ENCODE data around the gene ARL6IP6.
"Not testable (repeated sequence)": the region's sequence is repeated elsewhere in the genome, so short reads cannot be mapped to it uniquely, and the experiment has no call there.

The ARL6IP6 gene

DNA sequence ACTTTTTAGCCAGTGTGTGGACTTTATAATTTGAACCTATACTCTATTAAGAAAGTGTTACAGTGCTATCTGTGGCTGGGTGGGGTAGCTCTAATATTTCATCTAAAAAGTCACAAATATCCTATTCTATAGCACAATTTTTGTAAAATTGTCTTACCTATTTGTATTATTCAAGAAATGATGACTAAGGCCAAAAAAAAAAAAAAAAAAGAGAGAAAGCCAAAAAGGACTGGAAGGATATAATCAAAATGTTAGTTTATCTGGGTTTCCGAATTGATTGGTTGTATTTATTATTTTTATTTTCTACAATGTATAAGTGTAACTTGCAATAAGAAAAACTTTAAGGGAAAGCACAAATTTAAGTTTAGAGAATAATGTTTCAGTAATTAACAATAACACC lies 5.5 kb downstream of the ARL6IP6 start:
- DNase-seq (ENCODE audit: low spot score) = no peak

DNA sequence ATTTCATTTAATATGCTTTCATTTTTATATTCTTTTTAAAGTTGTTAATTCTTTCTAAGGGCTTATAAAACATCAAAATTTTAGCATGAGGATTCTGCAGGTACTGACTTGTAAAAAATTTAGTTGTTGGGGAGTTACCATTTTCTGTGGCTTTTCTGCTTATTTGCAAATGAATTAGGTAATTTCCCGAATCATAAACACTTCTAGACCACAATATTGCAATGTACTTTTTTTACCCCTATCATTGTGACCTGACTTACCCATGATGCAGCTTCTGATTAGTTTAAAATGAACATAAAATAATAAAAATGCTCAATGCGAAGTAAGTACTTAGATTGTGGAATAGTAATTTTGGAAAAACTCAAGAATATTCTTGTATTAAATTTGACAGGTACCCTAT lies 11.4 kb downstream of the ARL6IP6 start:
- DNase-seq (ENCODE audit: low spot score) = no peak

DNA sequence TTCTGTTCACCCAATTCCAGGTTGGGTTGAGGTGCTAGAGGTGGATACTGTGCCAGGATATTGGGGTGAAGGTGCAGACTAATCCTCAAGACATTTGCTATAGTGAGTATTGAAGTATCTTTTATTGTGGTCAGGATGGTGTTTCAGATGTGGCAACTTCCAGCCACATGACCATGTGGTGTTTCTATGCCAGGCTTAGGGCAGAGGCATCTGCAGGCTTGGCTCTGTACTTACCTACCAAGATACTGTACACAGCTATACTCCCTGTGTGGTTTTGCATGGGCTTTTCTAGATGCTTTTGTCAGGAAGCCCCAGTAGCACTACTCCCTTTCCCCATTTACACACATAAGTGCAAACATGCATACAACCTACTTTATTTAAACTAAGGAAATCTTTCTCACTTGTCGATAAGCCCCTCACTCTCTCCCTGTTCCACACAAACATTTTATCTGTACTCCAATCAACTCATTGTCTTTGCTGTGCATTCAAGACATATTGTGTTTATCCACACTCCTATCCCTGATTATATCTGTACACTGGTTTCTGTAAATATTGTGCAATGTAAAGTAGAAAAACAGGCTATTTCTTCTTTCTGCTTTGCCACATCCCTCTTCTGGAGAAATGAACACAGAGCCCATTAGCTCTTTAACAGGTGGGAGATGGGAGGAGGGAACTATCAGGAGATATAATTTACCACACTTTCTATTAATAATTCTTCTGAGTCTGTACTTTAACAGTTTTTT lies 12.3 kb downstream of the ARL6IP6 start:
- DNase-seq (ENCODE audit: low spot score) = no peak

DNA sequence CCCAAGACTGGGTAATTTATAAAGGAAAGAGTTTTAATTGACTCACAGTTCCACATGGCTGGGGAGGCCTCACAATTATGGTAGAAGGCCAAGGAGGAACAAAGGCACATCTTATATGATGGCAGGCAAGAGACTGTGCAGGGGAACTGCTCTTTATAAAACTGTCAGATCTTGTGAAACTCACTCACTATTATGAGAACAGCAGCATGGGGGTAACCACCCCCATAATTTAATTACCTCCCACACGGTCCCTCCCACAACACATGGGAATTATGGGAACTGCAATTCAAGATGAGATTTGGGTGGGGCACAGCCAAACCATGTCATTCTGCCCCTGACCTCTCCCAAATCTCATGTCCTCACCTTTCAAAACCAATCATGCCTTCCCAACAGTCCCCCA lies 19.1 kb downstream of the ARL6IP6 start:
- DNase-seq (ENCODE audit: low spot score) = not testable (repeated sequence)

DNA sequence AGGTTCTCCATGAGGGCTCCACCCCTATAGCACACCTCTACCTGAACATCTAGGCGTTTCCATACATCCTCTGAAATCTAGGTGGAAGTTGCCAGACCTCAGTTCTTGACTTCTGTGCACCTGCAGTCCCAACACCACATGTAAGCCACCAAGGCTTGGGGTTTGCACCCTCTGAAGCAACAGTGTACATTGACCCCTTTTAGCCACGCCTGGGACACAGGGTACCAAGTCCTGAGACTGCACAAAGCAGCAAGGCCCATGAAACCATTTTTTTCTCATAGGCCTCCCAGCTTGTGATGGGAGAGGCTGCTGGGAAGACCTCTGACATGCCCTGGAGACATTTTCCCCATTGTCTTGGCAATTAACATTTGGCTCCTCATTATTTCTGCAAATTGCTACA lies 20.0 kb downstream of the ARL6IP6 start:
- no peak for DNase-seq (ENCODE audit: low spot score)

DNA sequence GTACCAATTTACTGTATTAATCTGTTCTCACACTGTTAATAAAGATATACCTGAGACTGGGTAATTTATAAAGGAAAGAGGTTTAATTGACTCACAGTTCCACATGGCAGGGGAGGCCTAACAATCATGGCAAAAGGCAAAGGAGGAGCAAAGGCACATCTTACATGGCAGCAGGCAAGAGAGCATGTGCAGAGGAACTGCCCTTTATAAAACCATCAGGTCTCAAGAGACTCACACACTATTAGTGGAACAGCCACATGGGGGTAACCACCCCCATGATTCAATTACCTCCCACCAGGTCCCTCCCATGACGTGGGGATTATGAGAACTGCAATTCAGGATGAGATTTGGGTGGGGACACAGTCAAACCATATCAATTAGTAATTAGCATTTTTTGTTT lies 21.3 kb downstream of the ARL6IP6 start:
- not testable (repeated sequence) for DNase-seq (ENCODE audit: low spot score)

DNA sequence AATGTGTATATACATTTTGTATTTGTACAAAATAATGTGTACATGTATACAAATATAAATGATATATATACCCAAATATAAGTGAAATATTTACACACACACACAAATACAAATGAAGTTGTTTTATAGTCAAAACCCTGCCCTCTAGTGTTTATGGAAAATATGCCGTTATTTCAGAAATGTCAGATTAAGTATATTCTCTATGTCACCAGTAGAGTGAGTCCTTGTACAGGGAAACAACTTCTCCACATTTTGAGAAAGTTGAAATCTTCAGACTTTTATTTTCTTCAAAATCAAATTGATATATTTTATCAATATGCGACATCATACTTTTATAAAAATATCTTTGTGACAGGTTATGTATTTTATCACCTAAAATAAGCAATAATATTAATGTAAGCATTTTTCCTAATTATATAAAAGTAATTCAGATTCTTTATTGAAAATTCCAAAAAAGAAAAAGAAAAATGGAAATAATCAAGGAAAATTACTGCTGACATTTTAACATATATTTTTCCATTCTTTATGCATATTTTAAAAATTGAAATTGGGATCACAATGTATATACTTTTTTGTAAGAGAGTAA lies 22.4 kb downstream of the ARL6IP6 start:
- peak; percentile 73 for DNase-seq (ENCODE audit: low spot score)

DNA sequence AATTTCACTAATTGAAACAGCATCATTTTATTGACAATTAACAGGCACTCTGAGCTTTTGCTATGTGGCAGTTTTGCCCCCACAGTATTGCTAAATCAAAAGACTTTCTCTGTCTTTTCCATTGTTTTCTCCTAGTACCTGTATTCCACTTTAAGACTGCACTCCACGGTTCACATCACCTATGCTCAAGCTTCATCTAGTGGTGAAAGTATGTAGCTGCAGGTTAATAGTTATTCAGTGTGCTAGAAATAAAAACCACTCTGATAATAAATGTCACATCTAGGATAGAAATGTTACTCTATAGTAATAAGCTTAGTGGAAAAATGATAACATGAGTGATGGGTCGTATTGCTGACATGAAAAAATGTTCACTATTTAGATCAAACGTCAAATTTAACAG lies 24.6 kb downstream of the ARL6IP6 start:
- DNase-seq (ENCODE audit: low spot score) = peak; percentile 12

DNA sequence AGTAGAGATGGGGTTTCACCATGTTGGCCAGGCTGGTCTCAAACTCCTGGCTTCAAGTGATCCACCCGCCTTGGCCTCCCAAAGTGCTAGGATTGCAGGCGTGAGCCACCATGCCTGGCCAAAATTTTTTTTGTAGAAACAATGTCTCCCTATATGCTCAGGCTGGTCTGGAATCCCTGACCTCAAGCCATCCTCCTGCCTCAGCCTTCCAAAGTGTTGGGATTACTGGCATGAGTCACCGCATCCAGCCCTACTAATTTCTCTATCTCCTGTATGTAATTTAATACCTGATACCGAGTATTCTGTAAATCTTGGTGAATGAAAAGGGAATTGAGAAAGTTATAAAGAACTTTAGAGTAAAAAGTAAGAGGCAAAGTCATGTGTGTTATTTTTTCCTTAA lies 29.3 kb downstream of the ARL6IP6 start:
- not testable (repeated sequence) for DNase-seq (ENCODE audit: low spot score)

DNA sequence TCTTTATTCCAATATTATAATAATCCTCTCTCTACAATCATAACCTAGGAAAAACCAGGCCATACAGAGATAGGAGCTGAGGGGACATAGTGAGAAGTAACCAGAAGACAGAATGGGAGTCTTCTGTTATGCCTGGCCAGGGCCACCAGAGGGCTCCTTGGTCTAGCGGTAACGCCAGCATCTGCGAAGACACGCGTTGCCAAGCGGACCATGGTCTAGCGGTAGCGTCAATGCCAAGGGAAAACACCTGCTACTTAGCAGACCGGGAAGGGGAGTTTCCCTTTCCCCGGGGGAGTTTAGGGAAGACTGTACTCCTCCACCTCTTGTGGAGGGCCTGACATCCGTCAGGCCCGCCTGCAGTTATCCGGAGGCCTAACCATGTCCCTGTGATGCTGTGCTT lies 36.6 kb downstream of the ARL6IP6 start:
- no peak for DNase-seq (ENCODE audit: low spot score)

DNA sequence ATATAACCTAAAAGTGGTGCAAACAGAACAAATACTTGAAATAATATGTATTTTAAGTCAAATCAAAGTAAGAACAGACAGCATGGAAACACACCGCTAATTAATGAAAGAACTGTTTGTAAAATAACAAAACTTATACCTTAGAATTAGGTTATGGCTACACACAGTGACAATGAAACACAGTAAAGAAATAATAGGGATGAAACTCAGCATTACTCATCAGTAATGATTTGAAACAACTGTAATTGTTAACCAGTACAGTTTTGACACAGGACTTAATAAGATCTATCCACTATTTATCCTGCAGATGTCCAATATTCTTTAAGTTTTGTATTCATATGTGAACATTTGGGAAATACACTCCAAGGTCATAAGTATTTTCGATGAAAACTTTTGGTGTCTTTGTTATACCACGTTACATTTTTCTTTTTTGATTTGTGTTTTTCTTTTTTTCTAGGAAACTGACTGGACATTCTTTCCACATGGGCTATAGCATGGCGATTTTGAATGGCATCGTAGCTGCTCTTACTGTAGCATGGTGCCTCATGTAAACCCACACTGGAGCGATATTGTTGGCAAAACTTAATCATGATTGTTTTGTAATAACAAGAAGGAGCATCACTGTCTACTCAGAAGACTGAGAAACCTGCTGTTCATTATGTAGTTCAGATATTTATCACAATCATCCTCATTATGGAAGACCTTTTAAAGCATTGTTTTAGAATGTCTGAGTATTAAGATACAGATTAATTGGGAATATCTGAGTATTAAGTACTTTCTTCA lies 41.1 kb downstream of the ARL6IP6 start:
- no peak for DNase-seq (ENCODE audit: low spot score)

DNA sequence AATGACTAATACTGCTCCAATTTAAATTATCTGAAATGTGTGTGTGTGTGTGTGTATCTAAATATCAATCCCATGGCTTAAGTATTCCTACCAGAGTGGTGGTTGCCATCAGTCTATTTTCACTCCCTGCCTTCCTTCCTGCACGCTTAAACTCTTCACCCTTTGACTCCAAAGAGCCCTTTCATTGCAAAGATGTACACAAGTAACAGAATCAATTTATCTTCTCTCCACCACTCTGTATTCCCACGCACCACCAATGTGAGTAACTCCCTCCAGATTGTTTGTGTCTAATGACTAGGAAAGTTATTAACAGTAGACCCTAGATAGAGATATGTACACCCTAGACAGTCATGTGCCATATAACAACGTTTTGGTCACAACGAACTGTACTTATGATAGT lies 42.8 kb downstream of the ARL6IP6 start:
- DNase-seq (ENCODE audit: low spot score) = no peak

DNA sequence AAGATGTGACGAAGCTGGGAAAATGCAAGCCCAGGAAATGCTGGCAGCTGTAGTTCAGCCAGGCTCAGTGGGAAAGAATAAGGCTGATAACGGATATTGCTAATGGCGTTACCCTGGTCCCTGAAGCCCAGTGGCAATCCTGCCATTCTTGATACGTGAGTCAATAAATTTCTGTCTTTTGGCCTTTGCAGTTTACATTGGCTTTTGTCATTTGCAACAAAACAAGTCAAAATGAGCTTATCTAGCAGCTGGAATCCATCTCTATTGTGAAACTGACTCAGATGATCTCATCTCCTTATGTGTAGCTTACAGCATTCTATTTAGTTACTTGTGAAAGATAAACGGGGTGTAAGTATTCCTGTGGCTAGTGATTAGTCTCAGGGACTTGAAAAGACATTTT lies 43.8 kb downstream of the ARL6IP6 start:
- DNase-seq (ENCODE audit: low spot score) = no peak

DNA sequence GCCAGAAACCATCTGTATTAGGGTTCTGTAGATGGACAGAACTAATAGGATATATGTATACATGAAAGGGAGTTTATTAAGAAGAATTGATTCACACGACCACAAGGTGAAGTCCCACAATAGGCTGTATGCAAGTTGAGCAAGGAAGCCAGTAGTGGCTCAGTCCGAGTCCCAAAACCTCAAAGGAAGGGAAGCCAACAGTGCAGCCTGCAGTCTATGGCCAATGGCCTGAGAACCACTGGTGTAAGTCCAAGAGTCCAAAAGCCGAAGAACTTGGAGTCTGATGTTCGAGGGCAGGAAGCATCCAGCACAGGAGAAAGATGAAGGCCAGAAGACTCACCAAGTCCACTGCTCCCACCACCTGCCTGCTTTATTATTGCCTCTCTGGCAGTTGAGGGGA lies 44.8 kb downstream of the ARL6IP6 start:
- not testable (repeated sequence) for DNase-seq (ENCODE audit: low spot score)

DNA sequence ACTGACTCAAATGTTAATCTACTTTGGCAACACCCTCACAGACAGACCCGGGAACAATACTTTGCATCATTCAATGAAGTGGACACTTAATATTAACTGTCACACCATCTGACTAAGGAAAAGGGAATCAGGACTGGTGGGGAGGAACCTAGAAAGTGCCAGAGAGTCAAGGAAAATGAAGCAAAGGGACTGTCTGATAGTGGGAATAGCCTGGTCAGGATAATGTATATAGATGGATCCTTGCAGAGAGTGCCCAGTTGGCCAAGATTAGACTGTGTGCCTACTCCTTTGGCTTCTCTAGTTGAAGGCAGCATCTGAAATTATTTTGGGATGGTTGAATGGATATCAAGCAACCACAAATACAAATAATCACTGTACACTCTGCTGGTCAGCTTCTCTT lies 45.2 kb downstream of the ARL6IP6 start:
- no peak for DNase-seq (ENCODE audit: low spot score)

DNA sequence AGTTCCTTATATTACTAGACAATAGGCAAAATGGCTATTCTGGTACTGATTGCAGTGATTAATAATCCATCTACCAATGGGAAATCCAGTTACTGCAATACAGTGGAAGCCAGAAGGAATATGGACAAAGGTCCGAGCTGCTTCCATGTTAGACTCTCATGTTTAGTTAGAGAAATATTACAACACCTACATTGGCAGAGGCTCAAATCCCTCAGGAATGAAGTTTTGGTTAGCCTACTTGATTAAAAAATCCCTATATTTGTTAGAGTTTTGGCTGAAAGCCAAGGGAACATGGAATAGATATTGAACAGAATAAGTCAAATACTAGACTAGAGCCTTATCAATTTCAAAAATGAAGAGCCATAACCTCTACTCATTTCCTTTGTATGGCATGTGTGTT lies 48.5 kb downstream of the ARL6IP6 start:
- DNase-seq (ENCODE audit: low spot score) = no peak

DNA sequence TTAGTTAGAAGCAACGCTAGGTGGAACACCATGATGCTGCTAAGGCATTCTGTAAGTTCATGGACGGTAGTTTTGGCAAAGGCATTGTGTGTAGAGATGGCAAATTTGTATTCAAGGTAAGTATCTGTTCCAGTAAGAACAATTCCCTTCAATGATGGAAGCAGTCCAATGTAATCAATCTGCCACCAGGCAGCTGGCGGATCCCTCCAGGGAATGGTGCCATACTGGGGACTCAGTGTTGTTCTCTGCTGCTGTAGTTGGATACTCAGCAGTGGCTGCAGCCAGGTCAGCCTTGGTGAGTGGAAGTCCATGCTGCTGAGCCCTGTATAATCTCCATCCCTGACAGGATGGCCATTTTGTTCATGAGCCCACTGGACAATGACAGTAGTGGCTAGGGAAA lies 62.8 kb downstream of the ARL6IP6 start:
- DNase-seq (ENCODE audit: low spot score) = no peak

DNA sequence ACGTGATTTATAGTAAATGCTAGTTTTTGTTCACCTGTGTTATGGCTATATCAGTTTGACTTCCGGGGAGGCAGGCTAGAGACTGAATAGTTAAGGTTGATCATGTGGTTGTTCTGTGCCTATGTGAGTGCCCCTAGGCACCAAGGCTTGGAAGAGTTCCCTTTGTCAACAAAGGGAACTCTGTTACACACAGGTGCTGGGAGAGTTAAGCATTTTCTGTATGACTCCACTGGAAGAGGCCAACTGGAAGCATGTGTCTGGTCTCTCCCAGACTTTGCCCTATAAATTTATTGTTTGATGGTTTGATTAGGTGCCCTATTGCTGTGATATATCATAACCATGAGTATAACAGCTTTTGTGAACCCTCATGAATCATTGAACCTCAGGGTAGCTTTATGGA lies 63.8 kb downstream of the ARL6IP6 start:
- DNase-seq (ENCODE audit: low spot score) = no peak

DNA sequence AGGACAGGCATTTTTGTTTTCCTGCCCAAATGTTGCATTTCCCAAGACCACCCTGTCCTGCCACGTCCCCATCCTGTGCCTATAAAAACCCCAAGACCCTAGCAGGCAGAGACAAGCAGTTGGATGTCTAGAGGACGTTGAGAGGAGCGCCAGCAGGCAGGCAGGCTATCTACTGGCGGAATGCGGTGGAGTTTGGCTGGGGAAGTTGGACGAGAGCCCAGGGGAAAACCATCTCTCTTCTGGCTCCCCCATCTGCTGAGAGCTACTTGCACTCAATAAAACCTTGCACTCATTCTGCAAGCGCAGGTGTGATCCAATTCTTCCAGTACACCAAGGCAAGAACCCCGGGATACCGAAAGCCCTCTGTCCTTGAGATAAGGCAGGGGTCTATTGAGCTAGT lies 72.5 kb downstream of the ARL6IP6 start:
- no peak for DNase-seq (ENCODE audit: low spot score)

DNA sequence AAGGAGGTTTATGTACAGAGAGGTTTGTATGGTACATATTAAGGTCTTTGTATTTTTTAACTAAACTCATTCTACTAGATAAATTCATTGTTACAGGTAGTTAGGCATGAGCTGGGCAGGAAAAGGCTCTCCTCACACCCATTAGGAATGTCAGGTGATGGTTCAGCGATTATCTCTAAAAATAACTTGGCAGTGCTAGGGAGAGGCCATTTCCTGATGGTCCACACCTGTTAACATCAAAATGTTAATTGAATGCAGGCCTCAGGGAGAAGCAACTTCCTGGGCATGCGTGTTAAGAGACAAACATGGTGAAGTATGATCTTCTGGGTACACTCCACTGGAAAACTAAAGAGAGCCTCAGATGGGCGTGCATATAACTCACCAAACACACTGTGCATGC lies 73.6 kb downstream of the ARL6IP6 start:
- DNase-seq (ENCODE audit: low spot score) = no peak

DNA sequence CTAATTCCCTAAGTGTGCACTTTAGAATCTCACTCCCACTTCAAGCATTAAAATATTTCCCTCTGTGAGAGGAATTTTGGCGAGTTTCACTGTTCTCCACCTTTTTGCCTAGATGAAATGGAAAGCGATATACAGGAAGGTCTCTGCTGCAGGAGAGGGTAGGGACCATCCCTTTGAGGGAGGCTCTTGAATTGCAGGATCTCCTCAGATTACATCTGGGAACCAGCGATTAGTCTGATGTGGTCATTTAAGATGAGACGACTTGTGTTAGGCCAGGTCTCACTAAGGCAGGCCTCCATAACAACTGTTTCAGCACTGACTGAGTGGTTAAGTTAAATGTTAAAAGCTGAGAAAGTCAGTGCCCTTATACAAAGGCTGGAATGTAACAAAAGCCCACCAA lies 74.6 kb downstream of the ARL6IP6 start:
- DNase-seq (ENCODE audit: low spot score) = no peak

DNA sequence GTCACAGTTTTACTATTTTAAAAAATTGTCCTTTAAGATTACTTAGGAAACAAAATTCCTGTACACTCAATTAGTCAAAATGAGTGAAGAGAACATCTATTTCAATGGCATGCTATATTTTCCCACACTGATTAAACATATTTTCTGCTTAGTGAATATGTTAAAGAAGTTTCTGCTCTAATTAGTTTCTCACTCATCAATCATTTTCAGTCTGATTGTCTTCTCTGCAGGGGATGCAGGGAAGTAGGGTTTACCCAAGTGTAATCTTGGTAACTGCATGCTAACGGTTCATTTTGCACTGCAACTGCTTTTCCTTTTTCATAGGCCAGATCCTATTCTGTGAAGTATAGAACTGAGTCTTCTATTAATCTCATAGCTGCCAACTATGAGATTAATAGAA lies 78.5 kb downstream of the ARL6IP6 start:
- no peak for DNase-seq (ENCODE audit: low spot score)

DNA sequence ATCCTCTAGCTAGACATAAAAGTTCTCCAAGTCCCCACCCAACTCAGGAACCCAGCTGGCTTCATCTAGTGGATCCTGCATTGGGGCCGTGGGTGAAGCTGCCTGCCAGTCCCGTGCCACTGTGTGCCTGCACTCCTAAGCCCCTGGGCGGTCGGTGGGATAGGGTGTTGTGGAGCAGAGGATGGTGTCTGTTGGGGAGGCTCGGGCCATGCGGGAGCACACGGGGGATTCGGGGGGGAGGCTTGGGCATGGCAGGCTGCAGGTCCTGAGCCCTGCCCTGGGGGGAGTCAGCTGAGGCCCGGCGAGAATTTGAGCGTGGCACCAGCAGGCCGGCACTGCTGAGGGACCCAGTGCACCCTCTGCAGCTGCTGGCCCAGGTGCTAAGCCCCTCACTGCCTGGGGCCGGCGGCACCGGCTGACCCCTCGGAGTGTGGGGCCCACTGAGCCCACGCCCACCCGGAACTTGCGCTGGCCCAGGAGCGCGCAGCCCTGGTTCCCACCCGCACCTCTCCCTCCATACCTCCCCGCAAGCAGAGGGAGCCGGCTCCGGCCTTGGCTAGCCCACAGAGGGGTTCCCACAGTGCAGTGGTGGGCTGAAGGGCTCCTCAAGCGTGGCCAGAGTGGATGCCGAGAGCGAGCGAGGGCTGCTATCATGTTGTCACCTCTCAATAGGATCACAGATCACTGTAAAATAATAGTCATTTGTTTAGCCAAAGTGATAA lies 86.4 kb downstream of the ARL6IP6 start:
- no peak for DNase-seq (ENCODE audit: low spot score)
